AG10803 (cell line): ENCODE results near the gene MED15.

Experiments used
- DNase-seq: peaks from one replicate; pipeline ENCODE4 v3.0.0; 2010; ENCODE audit warnings: low read depth
- H3K4me3 ChIP-seq: 2 replicates; pipeline ENCODE4 v1.5.1; 2011; ENCODE audit warnings: mild to moderate bottlenecking, low read length, control low read depth
- CTCF ChIP-seq: conservative IDR thresholded peaks from 2 replicates; pipeline ENCODE4 v1.5.1; 2011; ENCODE audit warnings: mild to moderate bottlenecking, low read length, control low read depth, inconsistent platforms

The MED15 gene

GRCh38 chr22:20531404-20532201, 24.2 kb downstream of the MED15 start:
- peak; percentile 93 for DNase-seq

GRCh38 chr22:20532256-20532993, 25.0 kb downstream of the MED15 start:
- H3K4me3 ChIP-seq: no peak overlapping the region
- TF ChIP-seq CTCF: no peak
- DNase-seq: no peak

More at GRCh38 chr22:20531404-20532201, 24.2 kb downstream of the MED15 start:
- no peak overlapping the region for H3K4me3 ChIP-seq
- no peak for TF ChIP-seq CTCF

GRCh38 chr22:20533095-20533878, 25.9 kb downstream of the MED15 start:
- no peak for TF ChIP-seq CTCF
- H3K4me3 ChIP-seq: no peak overlapping the region
- DNase-seq: no peak

GRCh38 chr22:20533879-20534265, 26.5 kb downstream of the MED15 start:
- TF ChIP-seq CTCF: no peak
- H3K4me3 ChIP-seq: no peak overlapping the region
- no peak for DNase-seq

GRCh38 chr22:20536590-20537324, 29.3 kb downstream of the MED15 start:
- no peak for TF ChIP-seq CTCF
- DNase-seq: no peak
- H3K4me3 ChIP-seq: no peak overlapping the region

- no peak for TF ChIP-seq CTCF
- no peak for DNase-seq
- H3K4me3 ChIP-seq: no peak overlapping the region
These were observed 29.9 kb downstream of the MED15 start for GRCh38 chr22:20537325-20537756.
